HEK293T (cell line): ENCODE results near the gene ITPKC.

ENCODE experiments used
- ARNT ChIP-seq: fragments of 450-650 bp; IDR thresholded peaks from 2 replicates; pipeline ENCODE4 v1.6.1; 2017; ENCODE audit warnings: mild to moderate bottlenecking
- BHLHE40 ChIP-seq: fragments of 450-650 bp; IDR thresholded peaks from 2 replicates; pipeline ENCODE4 v1.6.1; 2016; ENCODE audit warnings: mild to moderate bottlenecking, moderate library complexity, borderline replicate concordance
- FOXM1 ChIP-seq: fragments of 450-650 bp; IDR thresholded peaks from 2 replicates; pipeline ENCODE4 v1.6.1; 2017; ENCODE audit warnings: mild to moderate bottlenecking, borderline replicate concordance
- NFRKB ChIP-seq: fragments of 450-650 bp; IDR thresholded peaks from 2 replicates; pipeline ENCODE4 v1.6.1; 2016; ENCODE audit warnings: mild to moderate bottlenecking, moderate library complexity
- SP1 ChIP-seq: fragments of 450-650 bp; IDR thresholded peaks from 2 replicates; pipeline ENCODE4 v1.6.1; 2017
- SUZ12 ChIP-seq: fragments of 450-650 bp; IDR thresholded peaks from 2 replicates; pipeline ENCODE4 v1.6.1; 2016; ENCODE audit warnings: mild to moderate bottlenecking
- TARDBP ChIP-seq: fragments of 450-650 bp; IDR thresholded peaks from 2 replicates; pipeline ENCODE4 v1.6.1; 2016
- ZNF384 ChIP-seq: fragments of 450-650 bp; IDR thresholded peaks from 2 replicates; pipeline ENCODE4 v1.6.1; 2016

DNA sequence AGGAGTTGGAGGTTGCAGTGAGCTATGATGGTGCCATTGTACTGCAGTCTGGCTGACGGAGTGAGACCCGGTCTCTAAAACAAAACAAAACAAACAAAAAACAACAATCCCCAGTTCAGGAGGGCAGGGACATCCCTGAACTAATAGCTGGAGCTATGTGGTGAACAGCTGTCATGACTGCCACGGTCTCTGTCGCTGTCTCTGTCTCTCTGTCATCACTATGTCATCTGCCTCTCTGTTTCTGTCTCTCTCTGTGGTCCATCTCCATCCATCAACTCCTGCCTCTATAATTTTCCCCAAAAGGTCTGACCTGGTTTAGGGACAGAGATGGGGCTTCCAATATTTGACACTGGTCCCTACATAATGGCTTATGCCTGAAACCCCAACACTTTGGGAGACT is 7.4 kb downstream of the ITPKC start:
- no peak for TF ChIP-seq TARDBP
- no peak for TF ChIP-seq FOXM1
- TF ChIP-seq SP1 = no peak
- no peak for TF ChIP-seq NFRKB
- no peak for TF ChIP-seq SUZ12
- TF ChIP-seq ARNT = no peak
- TF ChIP-seq ZNF384 = no peak
- no peak for TF ChIP-seq BHLHE40
